Ovary (tissue), 9 donors: ENCODE results near the gene CASP14. TPM values are rescaled to one million over a fixed set of nuclear protein-coding genes. Genes with fewer than 3 reads are reported as not detected.
"Not testable (repeated sequence)": the region's sequence is repeated elsewhere in the genome, so short reads cannot be mapped to it uniquely, and the experiment has no call there.

Experiments
- DNase-seq, 5 donors: peaks; one replicate each; pipeline ENCODE4 v3.0.0-alpha.2; 2019 to 2020
- H3K27ac ChIP-seq, 2 donors: fragments of 200-600 bp; one replicate each; pipeline versions ENCODE4 v1.5.1 to v1.8.0; 2019 to 2022
- H3K27me3 ChIP-seq: fragments of 200-600 bp; one replicate; pipeline ENCODE4 v1.8.0; 2022
- H3K36me3 ChIP-seq: fragments of 200-600 bp; sonication (generic); one replicate; pipeline ENCODE4 v1.5.1; 2019
- H3K4me1 ChIP-seq: one replicate; pipeline ENCODE4 v1.8.1; 2013; ENCODE audit warnings: mild to moderate bottlenecking, moderate library complexity; ENCODE audit not compliant: insufficient read depth
- H3K4me3 ChIP-seq: fragments of 200-600 bp; sonication (generic); one replicate; pipeline ENCODE4 v1.5.1; 2017
- H3K9me3 ChIP-seq, 2 donors: fragments of 200-600 bp in 1 of 2; sonication (generic) in 1 of 2; one replicate each; pipeline versions ENCODE4 v1.5.1 to v1.8.1; 2013 to 2019; ENCODE audit warnings: mild to moderate bottlenecking in 1 of 2, moderate library complexity in 1 of 2
- CTCF ChIP-seq, 3 donors: fragments of 450-650 bp in 2 of 3; fragments of 200-600 bp in 1 of 3; IDR thresholded peaks; one replicate each; pipeline versions ENCODE4 v1.5.1 to v1.8.0; 2016 to 2022; ENCODE audit warnings: antibody characterized with exemption in 3 of 3, mild to moderate bottlenecking in 1 of 3
- EP300 ChIP-seq: sonication (generic); formaldehyde crosslinking; IDR thresholded peaks from one replicate; pipeline ENCODE4 v1.6.1; 2017; ENCODE audit warnings: antibody characterized with exemption
- POLR2A ChIP-seq: fragments of 450-650 bp; IDR thresholded peaks from one replicate; pipeline ENCODE4 v1.6.1; 2017; ENCODE audit warnings: antibody characterized with exemption, mild to moderate bottlenecking, moderate library complexity
- WGBS, 3 donors: extraction: QIAGEN DNeasy Blood & Tissue Kit in 1 of 3; methylation state at CpG; one replicate each; pipeline versions ENCODE4 v1.1.5 to v1.1.7; 2013 to 2017; 5-methylcytosine and 5-hydroxymethylcytosine counted together
- intact Hi-C, 4 donors: fragments of 100-400 bp; cut with DNase I; formaldehyde crosslinking; loops; one replicate each; pipeline versions ENCODE4 v1.11.0 to v1.15.1; 2022 to 2023
- polyA plus RNA-seq, 2 donors: library from polyadenylated mRNA; stranded (reverse); fragments of 200-250 nt in 1 of 2; fragments of 350-450 nt in 1 of 2; fragmentation: Illumina TruSeq in 1 of 2; extraction: RNeasy Lipid Tissue Mini Kit (QIAGEN cat#74804) in 1 of 2; gene quantifications; one replicate each; pipeline ENCODE4 v1.2.3, GENCODE V29; 2013 to 2014
- total RNA-seq, 7 donors: library from RNA; depleted of rRNA in 2 of 7; stranded (reverse); fragments of >200 nt in 2 of 7; fragmentation: NEBNext Ultra II Directional in 3 of 7; extraction: Animal tissue kit (Norgen Biotek cat#: 25700) in 3 of 7; gene quantifications; one replicate each; pipeline versions ENCODE4 v1.1.0 to v1.2.4, GENCODE V29; 2016 to 2023
- donor health status: DM: no; HTN: no; CAD: no; lungs with moderate emphysema.
- donor health status: DM: no; HTN: no; CAD: no.
- donor health status: Bipolar disorder and iron deficiency.
- donor health status: DM: yes; HTN: yes; CAD: no.
- donor health status: DM: no; HTN: no; CAD: no.
- donor health status: DM: yes; HTN: yes; CAD: no.

Gene CASP14
- total and polyA plus RNA-seq, 9 donors = not detected

GRCh38 chr19:15091918-15092753 lies 42.9 kb downstream of the CASP14 start:
- DNase-seq = peak in 2 of 5 donors; percentile 45 to 51
- H3K27ac ChIP-seq = no peak overlapping the region
- no peak overlapping the region for H3K4me3 ChIP-seq
- H3K9me3 ChIP-seq = no peaks in the 10 kb centered on the region
- no peaks in the 10 kb centered on the region for H3K27me3 ChIP-seq
- no peaks in the 10 kb centered on the region for H3K36me3 ChIP-seq
- WGBS, 3 donors = 4 to 9% (median 6%) methylated on average over 13 of the region's 13 CpGs
- TF ChIP-seq EP300 (no peak), POLR2A (no peak), CTCF (IDR thresholded peaks at IDR 0.05) (peak; percentile 23 to 70 (median 42))
- intact Hi-C loops = loop anchor here (5.0 to 10.0 kb wide), 3 partner anchors 53 to 465 kb away; no protein-coding TSS in a partner anchor
- no peaks in the 10 kb centered on the region for H3K4me1 ChIP-seq

DNA sequence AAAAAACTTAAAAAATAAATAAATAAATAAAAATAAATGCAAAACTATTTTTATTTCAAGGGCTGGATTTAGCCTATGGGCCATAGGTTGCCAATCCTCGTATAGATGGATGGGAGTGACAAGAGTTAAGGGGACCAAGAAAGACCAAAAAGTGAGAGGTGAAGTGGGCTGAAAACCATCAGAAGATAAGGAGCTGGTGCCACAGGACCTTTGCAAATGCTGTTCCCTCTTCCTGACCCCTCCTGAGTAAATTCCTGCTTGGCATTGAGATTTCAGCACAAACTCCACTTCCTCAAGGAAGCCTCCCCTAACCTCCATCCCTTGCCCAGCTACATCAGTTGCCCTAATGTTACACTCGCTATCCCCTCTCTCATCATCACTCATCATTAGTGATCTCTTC lies 43.7 kb downstream of the CASP14 start:
- Histone ChIP-seq H3K9me3 (no peaks in the 10 kb centered on the region), H3K4me3 (no peak overlapping the region), H3K4me1 (no peaks in the 10 kb centered on the region), H3K36me3 (no peaks in the 10 kb centered on the region), H3K27me3 (no peaks in the 10 kb centered on the region), H3K27ac (no peak overlapping the region)
- TF ChIP-seq CTCF (IDR thresholded peaks at IDR 0.05) = no peak
- no peak for TF ChIP-seq POLR2A
- TF ChIP-seq EP300 = no peak
- WGBS, 3 donors = 68 to 82% (median 78%) methylated on average over 2 of the region's 2 CpGs
- intact Hi-C loops = loop anchor here (5.0 to 10.0 kb wide), 3 partner anchors 52 to 464 kb away; no protein-coding TSS in a partner anchor
- no peak for DNase-seq

GRCh38 chr19:15096223-15096622 lies 46.9 kb downstream of the CASP14 start:
- 61 to 82% (median 72%) methylated on average over 3 of the region's 3 CpGs for WGBS, 3 donors
- Histone ChIP-seq H3K27ac (no peak overlapping the region), H3K4me3 (no peak overlapping the region), H3K9me3 (no peaks in the 10 kb centered on the region), H3K36me3 (no peaks in the 10 kb centered on the region), H3K27me3 (no peaks in the 10 kb centered on the region), H3K4me1 (no peaks in the 10 kb centered on the region)
- no peak for DNase-seq
- TF ChIP-seq EP300 (no peak), CTCF (IDR thresholded peaks at IDR 0.05) (no peak), POLR2A (no peak)
- intact Hi-C loops = loop anchor here in 2 of 4 donors (5.0 to 10.0 kb wide), 2 partner anchors 49 to 61 kb away; no protein-coding TSS in a partner anchor

- not testable (repeated sequence) for H3K27ac ChIP-seq, H3K27me3 ChIP-seq, H3K36me3 ChIP-seq, H3K4me3 ChIP-seq, H3K4me1 ChIP-seq, H3K9me3 ChIP-seq, DNase-seq
- intact Hi-C loops = loop anchor here in 2 of 4 donors (5.0 to 10.0 kb wide), 2 partner anchors 47 to 59 kb away; no protein-coding TSS in a partner anchor
- 54 to 65% (median 62%) methylated on average over 6 of the region's 6 CpGs for WGBS, 3 donors
Observed at GRCh38 chr19:15097980-15098379, 48.7 kb downstream of the CASP14 start.

GRCh38 chr19:15098460-15098859 lies 49.2 kb downstream of the CASP14 start:
- 70 to 80% (median 76%) methylated on average over 10 of the region's 10 CpGs for WGBS, 3 donors
- Histone ChIP-seq H3K27ac (no peak overlapping the region), H3K36me3 (no peaks in the 10 kb centered on the region), H3K9me3 (no peaks in the 10 kb centered on the region), H3K4me1 (no peaks in the 10 kb centered on the region), H3K27me3 (no peaks in the 10 kb centered on the region), H3K4me3 (no peak overlapping the region)
- DNase-seq = no peak
- intact Hi-C loops = loop anchor here in 2 of 4 donors (5.0 to 10.0 kb wide), 2 partner anchors 46 to 59 kb away; no protein-coding TSS in a partner anchor
- no peak for TF ChIP-seq EP300
